Muscle layer of colon (tissue), 2 donors: ENCODE measurements around the gene MYO1G.

Experiments used
- H3K27ac ChIP-seq: one replicate; pipeline ENCODE4 v1.7.0; 2013; ENCODE audit warnings: low read depth, mild to moderate bottlenecking, low read length, moderate library complexity
- H3K27me3 ChIP-seq, 2 donors: one replicate each; pipeline ENCODE4 v1.7.0; 2013; ENCODE audit warnings: low read length in 2 of 2, mild to moderate bottlenecking in 2 of 2; ENCODE audit not compliant: insufficient read depth in 2 of 2, control insufficient read depth in 1 of 2
- H3K36me3 ChIP-seq: one replicate; pipeline ENCODE4 v1.7.0; 2013; ENCODE audit warnings: mild to moderate bottlenecking, low read length; ENCODE audit not compliant: insufficient read depth
- H3K4me1 ChIP-seq: one replicate; pipeline ENCODE4 v1.7.0; 2013; ENCODE audit warnings: mild to moderate bottlenecking, low read length; ENCODE audit not compliant: insufficient read depth
- H3K4me3 ChIP-seq, 2 donors: one replicate each; pipeline ENCODE4 v1.7.0; 2013; ENCODE audit warnings: low read length in 2 of 2, low read depth in 1 of 2, mild to moderate bottlenecking in 1 of 2, moderate library complexity in 1 of 2
- H3K9ac ChIP-seq: one replicate; pipeline ENCODE4 v1.7.0; 2013; ENCODE audit warnings: low read length
- H3K9me3 ChIP-seq: one replicate; pipeline ENCODE4 v1.7.0; 2013; ENCODE audit warnings: mild to moderate bottlenecking, low read length
- donor health status: abdominal sarcoma.
- donor health status: Adenocarcinoma of cecum.

MYO1G gene

GRCh38 chr7:44912775-44913347 lies 66.0 kb downstream of the MYO1G start:
- Histone ChIP-seq H3K27ac (no peak overlapping the region), H3K9me3 (no peaks in the 10 kb centered on the region), H3K4me1 (no peaks in the 10 kb centered on the region), H3K9ac (no peak overlapping the region), H3K4me3 (no peak overlapping the region), H3K27me3 (no peaks in the 10 kb centered on the region), H3K36me3 (no peaks in the 10 kb centered on the region)
